ENCODE results near the gene PIK3CG. TPM values are rescaled to one million over a fixed set of nuclear protein-coding genes. Genes with fewer than 3 reads are reported as not detected.

Gene PIK3CG
- total and polyA plus RNA-seq, 2 donors (not counting 1 experiment from before 2014, with no cell fraction given) = 0.09 TPM; not detected in 1

DNA sequence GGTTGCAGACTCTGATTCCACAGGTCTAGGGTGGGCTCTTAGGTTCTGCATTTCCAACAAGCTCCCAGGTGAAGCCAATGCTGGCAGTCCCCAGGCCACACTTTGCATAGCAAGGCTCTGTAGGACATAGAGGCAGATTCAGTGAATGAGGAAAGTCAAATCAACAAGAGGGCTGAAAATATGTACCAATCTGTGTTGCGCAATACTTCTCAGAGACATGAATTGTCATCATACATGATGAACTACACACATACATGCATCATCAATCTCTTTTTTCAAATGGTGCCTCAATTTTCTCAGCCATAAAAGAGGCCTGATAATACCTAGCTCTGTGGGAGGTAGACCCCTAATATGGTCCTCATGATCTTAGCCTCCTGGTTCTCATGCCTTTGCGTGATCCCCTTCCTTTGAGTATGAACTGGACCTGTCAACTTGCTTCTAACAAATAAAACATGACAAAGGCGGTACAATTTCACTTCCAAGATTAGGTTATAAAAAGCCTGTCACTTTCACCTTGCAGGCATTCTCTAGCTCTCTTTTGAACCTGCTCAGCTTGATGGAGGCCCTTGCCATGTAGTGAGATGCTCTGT is 49.0 kb downstream of the PIK3CG start:
- no peak for TF ChIP-seq EZH2 (IDR thresholded peaks at IDR 0.05; ENCODE audit: low read length, missing control alignments)
- TF ChIP-seq, protein P1, sequence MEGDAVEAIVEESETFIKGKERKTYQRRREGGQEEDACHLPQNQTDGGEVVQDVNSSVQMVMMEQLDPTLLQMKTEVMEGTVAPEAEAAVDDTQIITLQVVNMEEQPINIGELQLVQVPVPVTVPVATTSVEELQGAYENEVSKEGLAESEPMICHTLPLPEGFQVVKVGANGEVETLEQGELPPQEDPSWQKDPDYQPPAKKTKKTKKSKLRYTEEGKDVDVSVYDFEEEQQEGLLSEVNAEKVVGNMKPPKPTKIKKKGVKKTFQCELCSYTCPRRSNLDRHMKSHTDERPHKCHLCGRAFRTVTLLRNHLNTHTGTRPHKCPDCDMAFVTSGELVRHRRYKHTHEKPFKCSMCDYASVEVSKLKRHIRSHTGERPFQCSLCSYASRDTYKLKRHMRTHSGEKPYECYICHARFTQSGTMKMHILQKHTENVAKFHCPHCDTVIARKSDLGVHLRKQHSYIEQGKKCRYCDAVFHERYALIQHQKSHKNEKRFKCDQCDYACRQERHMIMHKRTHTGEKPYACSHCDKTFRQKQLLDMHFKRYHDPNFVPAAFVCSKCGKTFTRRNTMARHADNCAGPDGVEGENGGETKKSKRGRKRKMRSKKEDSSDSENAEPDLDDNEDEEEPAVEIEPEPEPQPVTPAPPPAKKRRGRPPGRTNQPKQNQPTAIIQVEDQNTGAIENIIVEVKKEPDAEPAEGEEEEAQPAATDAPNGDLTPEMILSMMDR (conservative IDR thresholded peaks at IDR 0.05 in 1 of 2, IDR thresholded peaks at IDR 0.05 in 1 of 2; ENCODE audit: low read depth in 1 of 2, low read length in 2 of 2) = no peak
- no peak overlapping the region for H3K9ac ChIP-seq (ENCODE audit: insufficient read depth, low read length)

DNA sequence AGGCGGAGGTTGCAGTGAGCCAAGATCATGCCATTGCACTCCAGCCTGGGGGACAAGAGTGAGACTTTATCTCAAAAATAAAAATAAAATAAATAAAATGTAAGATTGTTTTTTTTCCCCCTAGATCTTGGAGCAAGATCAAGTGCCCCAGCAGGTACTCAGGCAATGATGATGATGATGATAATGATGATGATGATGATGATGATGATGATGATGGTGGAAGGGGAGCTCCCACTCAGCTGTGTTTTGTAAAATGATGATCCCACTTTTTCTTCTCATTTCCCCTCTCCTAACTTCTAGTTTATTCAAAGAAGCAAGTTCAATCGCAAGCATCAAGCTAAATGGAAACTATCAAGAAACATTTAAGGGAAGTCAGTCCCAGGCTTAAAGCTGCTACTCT is 50.3 kb downstream of the PIK3CG start:
- H3K4me2 ChIP-seq (ENCODE audit: extremely low read depth, insufficient read depth, low read length) = no peak overlapping the region
- no peaks in the 10 kb centered on the region for H3K36me3 ChIP-seq (ENCODE audit: control insufficient read depth, insufficient read depth, low read length)
- H3K4me1 ChIP-seq (ENCODE audit: control insufficient read depth, extremely low read depth, insufficient read depth, low read length) = no peaks in the 10 kb centered on the region
- no peaks in the 10 kb centered on the region for H3K9me3 ChIP-seq (ENCODE audit: control insufficient read depth, insufficient read depth, low read depth, low read length)
- TF ChIP-seq EZH2 (IDR thresholded peaks at IDR 0.05; ENCODE audit: low read length, missing control alignments) = no peak
- TF ChIP-seq, protein P1 (conservative IDR thresholded peaks at IDR 0.05 in 1 of 2, IDR thresholded peaks at IDR 0.05 in 1 of 2; ENCODE audit: low read depth in 1 of 2, low read length in 2 of 2) = no peak
- H3K4me3 ChIP-seq (replicated peaks in 1 of 4; ENCODE audit: control extremely low read depth in 1 of 4, insufficient read depth in 1 of 4, low read depth in 3 of 4, low read length in 4 of 4) = no peak overlapping the region
- H3K27ac ChIP-seq (ENCODE audit: insufficient read depth, low read length) = no peak overlapping the region
- H3K79me2 ChIP-seq (ENCODE audit: control insufficient read depth, insufficient read depth, low read length) = no peaks in the 10 kb centered on the region
- H3K9ac ChIP-seq (ENCODE audit: insufficient read depth, low read length) = no peak overlapping the region
- no peak overlapping the region for H2AFZ ChIP-seq (ENCODE audit: low read length)
- H4K20me1 ChIP-seq (ENCODE audit: control insufficient read depth, extremely low read depth, insufficient read depth, low read length) = no peaks in the 10 kb centered on the region
- DNase-seq (ENCODE audit: low read depth in 2 of 2) = no peak
- peaks cover 3% of the 10 kb centered on the region for H3K27me3 ChIP-seq (ENCODE audit: control insufficient read depth, insufficient read depth, low read length)

More for the DNA sequence above, 49.0 kb downstream of the PIK3CG start:
- no peaks in the 10 kb centered on the region for H4K20me1 ChIP-seq (ENCODE audit: control insufficient read depth, extremely low read depth, insufficient read depth, low read length)
- no peaks in the 10 kb centered on the region for H3K79me2 ChIP-seq (ENCODE audit: control insufficient read depth, insufficient read depth, low read length)
- H3K27ac ChIP-seq (ENCODE audit: insufficient read depth, low read length) = no peak overlapping the region
- no peak overlapping the region for H3K4me2 ChIP-seq (ENCODE audit: extremely low read depth, insufficient read depth, low read length)
- H3K9me3 ChIP-seq (ENCODE audit: control insufficient read depth, insufficient read depth, low read depth, low read length) = no peaks in the 10 kb centered on the region
- peaks cover 3% of the 10 kb centered on the region for H3K27me3 ChIP-seq (ENCODE audit: control insufficient read depth, insufficient read depth, low read length)
- H3K36me3 ChIP-seq (ENCODE audit: control insufficient read depth, insufficient read depth, low read length) = no peaks in the 10 kb centered on the region
- DNase-seq (ENCODE audit: low read depth in 2 of 2) = no peak
- no peak overlapping the region for H2AFZ ChIP-seq (ENCODE audit: low read length)
- no peak overlapping the region for H3K4me3 ChIP-seq (replicated peaks in 1 of 4; ENCODE audit: control extremely low read depth in 1 of 4, insufficient read depth in 1 of 4, low read depth in 3 of 4, low read length in 4 of 4)
- no peaks in the 10 kb centered on the region for H3K4me1 ChIP-seq (ENCODE audit: control insufficient read depth, extremely low read depth, insufficient read depth, low read length)

DNA sequence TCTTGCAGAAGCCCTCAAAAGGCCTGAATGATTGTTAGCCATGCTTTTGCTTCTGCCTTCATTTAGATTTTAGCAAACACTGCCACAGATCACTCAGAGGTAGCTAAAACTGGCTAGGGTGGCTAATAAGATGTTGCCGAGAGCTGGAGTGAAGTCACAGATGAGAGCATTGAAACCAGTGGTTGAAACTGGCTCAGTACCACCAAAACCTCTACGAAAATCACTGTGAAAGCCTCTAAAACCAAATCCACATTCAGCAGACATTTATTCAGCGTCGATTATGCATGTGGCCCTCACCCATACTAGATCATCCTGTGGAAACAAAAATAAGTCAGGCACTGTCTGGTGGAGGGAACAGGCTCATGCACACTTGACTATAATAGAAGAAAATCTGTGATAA is 50.8 kb downstream of the PIK3CG start:
- no peak for DNase-seq (ENCODE audit: low read depth in 2 of 2)
- Histone ChIP-seq H4K20me1 (ENCODE audit: control insufficient read depth, extremely low read depth, insufficient read depth, low read length) (no peaks in the 10 kb centered on the region), H3K4me1 (ENCODE audit: control insufficient read depth, extremely low read depth, insufficient read depth, low read length) (no peaks in the 10 kb centered on the region), H3K4me3 (replicated peaks in 1 of 4; ENCODE audit: control extremely low read depth in 1 of 4, insufficient read depth in 1 of 4, low read depth in 3 of 4, low read length in 4 of 4) (no peak overlapping the region), H3K9me3 (ENCODE audit: control insufficient read depth, insufficient read depth, low read depth, low read length) (no peaks in the 10 kb centered on the region), H2AFZ (ENCODE audit: low read length) (no peak overlapping the region), H3K79me2 (ENCODE audit: control insufficient read depth, insufficient read depth, low read length) (no peaks in the 10 kb centered on the region), H3K27me3 (ENCODE audit: control insufficient read depth, insufficient read depth, low read length) (peaks cover 3% of the 10 kb centered on the region), H3K36me3 (ENCODE audit: control insufficient read depth, insufficient read depth, low read length) (no peaks in the 10 kb centered on the region), H3K4me2 (ENCODE audit: extremely low read depth, insufficient read depth, low read length) (no peak overlapping the region), H3K9ac (ENCODE audit: insufficient read depth, low read length) (no peak overlapping the region), H3K27ac (ENCODE audit: insufficient read depth, low read length) (no peak overlapping the region)
- TF ChIP-seq, protein P1 (conservative IDR thresholded peaks at IDR 0.05 in 1 of 2, IDR thresholded peaks at IDR 0.05 in 1 of 2; ENCODE audit: low read depth in 1 of 2, low read length in 2 of 2) = no peak
- no peak for TF ChIP-seq EZH2 (IDR thresholded peaks at IDR 0.05; ENCODE audit: low read length, missing control alignments)

Measured in fibroblast of lung (primary cell).